WTC11 (cell line): ENCODE results near the gene HES5. TPM values are rescaled to one million over a fixed set of nuclear protein-coding genes. Genes with fewer than 3 reads are reported as not detected.

Experiments used
- ATAC-seq: fragments of 200-7000 bp; cut with Tn5 transposase; 2 replicates; pipeline ENCODE4 v1.10.0; 2021; ENCODE audit warnings: mild to moderate bottlenecking, moderate library complexity
- CTCF ChIA-PET: fragments of 300-600 bp; sonication (Branson Sonifier 250); formaldehyde crosslinking; loops from one replicate; lab custom pipeline; 2021; ENCODE audit warnings: antibody characterized with exemption; lab: Charles Lee
- POLR2A ChIA-PET: fragments of 350-600 bp; sonication (Branson Sonifier 250); formaldehyde crosslinking; loops from one replicate; lab custom pipeline; 2021; ENCODE audit warnings: antibody characterized with exemption; lab: Charles Lee
- DNase-seq: peaks from one replicate; pipeline ENCODE4 v3.0.0; 2021; ENCODE audit warnings: low spot score
- H3K27ac Mint-ChIP-seq: 2 replicates; pipeline ENCODE4 v1.8.0; 2021; ENCODE audit warnings: mixed read lengths
- H3K27me3 Mint-ChIP-seq: 2 replicates; pipeline ENCODE4 v1.8.0; 2021; ENCODE audit warnings: low read depth, mild to moderate bottlenecking, moderate library complexity, mixed read lengths
- H3K36me3 Mint-ChIP-seq: 2 replicates; pipeline ENCODE4 v1.8.0; 2021; ENCODE audit warnings: mixed read lengths
- H3K4me1 Mint-ChIP-seq: 2 replicates; pipeline ENCODE4 v1.8.0; 2022; ENCODE audit warnings: mixed read lengths
- H3K4me3 Mint-ChIP-seq: 2 replicates; pipeline ENCODE4 v1.8.0; 2021; ENCODE audit warnings: mild to moderate bottlenecking, moderate library complexity, mixed read lengths
- H3K9me3 Mint-ChIP-seq: 2 replicates; pipeline ENCODE4 v1.8.0; 2021; ENCODE audit warnings: mixed read lengths
- ATF3 ChIP-seq: sonication (generic); formaldehyde crosslinking; conservative IDR thresholded peaks from 2 replicates; pipeline ENCODE4 v1.8.1; 2022; ENCODE audit warnings: mild to moderate bottlenecking, missing genetic modification reagents
- CBFB ChIP-seq: sonication (generic); formaldehyde crosslinking; IDR thresholded peaks from 2 replicates; pipeline ENCODE4 v1.8.1; 2022; ENCODE audit warnings: mild to moderate bottlenecking, low read depth, missing genetic modification reagents
- CDX4 ChIP-seq: fragments of 250-450 bp; sonication (Bioruptor Pico); IDR thresholded peaks from 2 replicates; pipeline ENCODE4 v1.9.0; 2021; ENCODE audit warnings: moderate library complexity, mild to moderate bottlenecking, inconsistent platforms, borderline replicate concordance
- CREB1 ChIP-seq: sonication (generic); formaldehyde crosslinking; IDR thresholded peaks from 2 replicates; pipeline ENCODE4 v1.8.0; 2023; ENCODE audit warnings: mild to moderate bottlenecking, missing genetic modification reagents
- CREM ChIP-seq: sonication (generic); formaldehyde crosslinking; IDR thresholded peaks from 2 replicates; pipeline ENCODE4 v1.8.1; 2022; ENCODE audit warnings: mild to moderate bottlenecking, missing genetic modification reagents, moderate library complexity
- ELF4 ChIP-seq: sonication (generic); formaldehyde crosslinking; IDR thresholded peaks from 2 replicates; pipeline ENCODE4 v1.8.1; 2022; ENCODE audit warnings: low read depth, mild to moderate bottlenecking, moderate library complexity, missing genetic modification reagents
- GABPB1 ChIP-seq: sonication (generic); formaldehyde crosslinking; IDR thresholded peaks from 2 replicates; pipeline ENCODE4 v1.8.1; 2023; ENCODE audit warnings: mild to moderate bottlenecking, missing genetic modification reagents
- GTF2I ChIP-seq: fragments of 250-450 bp; sonication (Bioruptor Pico); conservative IDR thresholded peaks from 2 replicates; pipeline ENCODE4 v1.4.0; 2021; ENCODE audit warnings: mild to moderate bottlenecking
- HMGXB4 ChIP-seq: sonication (generic); formaldehyde crosslinking; IDR thresholded peaks from 2 replicates; pipeline ENCODE4 v1.8.1; 2023; ENCODE audit warnings: mild to moderate bottlenecking, moderate library complexity, missing genetic modification reagents
- JUN ChIP-seq: sonication (generic); formaldehyde crosslinking; IDR thresholded peaks from 2 replicates; pipeline ENCODE4 v1.8.0; 2023; ENCODE audit warnings: mild to moderate bottlenecking, missing genetic modification reagents
- MAX ChIP-seq: sonication (generic); formaldehyde crosslinking; IDR thresholded peaks from 2 replicates; pipeline ENCODE4 v1.8.0; 2022; ENCODE audit warnings: mild to moderate bottlenecking, missing genetic modification reagents
- MXD4 ChIP-seq: fragments of 250-450 bp; sonication (Bioruptor Pico); IDR thresholded peaks from 2 replicates; pipeline ENCODE4 v1.8.0; 2021; ENCODE audit warnings: mild to moderate bottlenecking, moderate library complexity, borderline replicate concordance
- NR3C1 ChIP-seq: sonication (generic); formaldehyde crosslinking; conservative IDR thresholded peaks from 2 replicates; pipeline ENCODE4 v1.8.1; 2023; ENCODE audit warnings: low read depth, mild to moderate bottlenecking, missing genetic modification reagents
- OVOL2 ChIP-seq: fragments of 250-450 bp; sonication (Bioruptor Pico); IDR thresholded peaks from 2 replicates; pipeline ENCODE4 v1.9.0; 2021; ENCODE audit warnings: mild to moderate bottlenecking, borderline replicate concordance
- RELA ChIP-seq: sonication (generic); formaldehyde crosslinking; IDR thresholded peaks from 2 replicates; pipeline ENCODE4 v1.8.1; 2022; ENCODE audit warnings: missing genetic modification reagents, mild to moderate bottlenecking, borderline replicate concordance
- SMAD3 ChIP-seq: sonication (generic); formaldehyde crosslinking; IDR thresholded peaks from 2 replicates; pipeline ENCODE4 v1.8.0; 2022; ENCODE audit warnings: missing genetic modification reagents, mild to moderate bottlenecking, borderline replicate concordance
- SOX15 ChIP-seq: fragments of 250-450 bp; sonication (Bioruptor Pico); IDR thresholded peaks from 2 replicates; pipeline ENCODE4 v1.9.0; 2021; ENCODE audit warnings: mild to moderate bottlenecking
- ZBTB21 ChIP-seq: sonication (generic); formaldehyde crosslinking; IDR thresholded peaks from 2 replicates; pipeline ENCODE4 v1.8.1; 2023; ENCODE audit warnings: mild to moderate bottlenecking, missing genetic modification reagents, borderline replicate concordance
- ZBTB43 ChIP-seq: sonication (generic); formaldehyde crosslinking; IDR thresholded peaks from 2 replicates; pipeline ENCODE4 v1.8.1; 2023; ENCODE audit warnings: mild to moderate bottlenecking, missing genetic modification reagents
- ZNF121 ChIP-seq: sonication (generic); formaldehyde crosslinking; IDR thresholded peaks from 2 replicates; pipeline ENCODE4 v1.8.0; 2023; ENCODE audit warnings: missing genetic modification reagents
- ZNF219 ChIP-seq: sonication (generic); formaldehyde crosslinking; IDR thresholded peaks from 2 replicates; pipeline ENCODE4 v1.8.0; 2023; ENCODE audit warnings: missing genetic modification reagents, mild to moderate bottlenecking, borderline replicate concordance
- ZNF232 ChIP-seq: sonication (generic); formaldehyde crosslinking; IDR thresholded peaks from 2 replicates; pipeline ENCODE4 v1.8.0; 2022; ENCODE audit warnings: mild to moderate bottlenecking, missing genetic modification reagents
- ZSCAN18 ChIP-seq: fragments of 250-450 bp; sonication (Bioruptor Pico); IDR thresholded peaks from 2 replicates; pipeline ENCODE4 v2.1.2; 2022; ENCODE audit warnings: mild to moderate bottlenecking, moderate library complexity
- total RNA-seq: library from RNA; stranded (reverse); gene quantifications from 3 replicates; pipeline ENCODE4 v1.2.3, GENCODE V29; 2021

HES5 gene
- total RNA-seq, 1 experiment from 2014 or later: not detected

DNA sequence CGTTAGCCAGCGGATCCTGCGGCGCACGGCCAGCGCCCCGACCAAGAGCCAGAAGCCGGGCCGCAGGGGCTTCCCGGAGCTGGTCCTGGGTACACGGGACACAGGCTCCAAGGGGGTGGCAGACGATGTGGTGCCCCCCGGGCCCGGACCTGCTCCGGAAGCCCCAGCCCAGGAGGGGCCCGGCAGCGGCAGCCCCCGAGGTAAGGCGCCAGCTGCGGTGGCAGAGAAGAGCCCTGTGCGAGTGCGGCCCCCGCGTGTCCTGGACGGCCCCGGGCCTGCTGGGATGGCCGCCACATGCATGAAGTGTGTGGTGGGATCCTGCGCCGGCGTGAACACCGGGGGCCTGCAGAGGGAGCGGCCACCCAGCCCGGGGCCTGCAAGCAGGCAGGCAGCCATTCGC, 27.9 kb downstream of the HES5 start:
- H3K36me3 Mint-ChIP-seq: no peaks in the 10 kb centered on the region

DNA sequence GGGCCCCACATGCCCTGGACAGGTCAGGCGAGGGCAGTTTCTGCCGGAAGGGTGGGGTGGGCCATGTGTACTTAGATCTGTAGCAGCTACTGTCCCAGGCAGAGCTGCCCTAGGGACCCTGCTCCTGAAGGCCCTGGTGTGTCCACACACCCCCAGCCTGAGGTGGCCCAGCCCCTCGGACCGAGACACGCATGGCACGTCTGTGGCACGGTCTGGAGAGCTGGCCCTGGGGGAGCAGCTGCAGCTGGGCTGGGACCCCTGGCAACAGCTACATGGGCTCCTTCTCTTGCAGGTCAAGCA, 28.3 kb downstream of the HES5 start:
- Mint-ChIP-seq H3K4me1 (no peaks in the 10 kb centered on the region), H3K27me3 (no peaks in the 10 kb centered on the region), H3K9me3 (no peaks in the 10 kb centered on the region), H3K27ac (no peak overlapping the region), H3K36me3 (no peaks in the 10 kb centered on the region), H3K4me3 (no peak overlapping the region)
- POLR2A ChIA-PET: interaction anchor here (0.6 kb wide), 1 partner anchor 59 kb away, joined by 3 read pairs; no protein-coding TSS in a partner anchor
- TF ChIP-seq ATF3 (CRISPR knock-in tag) (no peak), HMGXB4 (CRISPR knock-in tag) (no peak), ELF4 (CRISPR knock-in tag) (no peak), JUN (no peak), SMAD3 (no peak), CREM (CRISPR knock-in tag) (no peak), MXD4 (no peak), ZNF219 (CRISPR knock-in tag) (no peak), ZBTB21 (CRISPR knock-in tag) (no peak)
- CTCF ChIA-PET: interaction anchor here (1.0 to 1.1 kb wide), 3 partner anchors 25 to 120 kb away, joined by 3 read pairs; partner anchors contain the start of gene PANK4
- DNase-seq (no peak), ATAC-seq (no peak)

More for the DNA sequence above, 27.9 kb downstream of the HES5 start:
- no peak for TF ChIP-seq ZNF219 (CRISPR knock-in tag)
- TF ChIP-seq, all 79 proteins: peak for 0
- no peaks in the 10 kb centered on the region for H3K9me3 Mint-ChIP-seq
- H3K4me1 Mint-ChIP-seq: no peaks in the 10 kb centered on the region
- no peaks in the 10 kb centered on the region for H3K27me3 Mint-ChIP-seq
- no peak overlapping the region for H3K4me3 Mint-ChIP-seq
- DNase-seq (no peak), ATAC-seq (no peak)
- no peak overlapping the region for H3K27ac Mint-ChIP-seq
- ChIA-PET POLR2A (interaction anchor here (0.6 kb wide), 1 partner anchor 60 kb away, joined by 3 read pairs; no protein-coding TSS in a partner anchor), CTCF (interaction anchor here (1.0 to 1.1 kb wide), 3 partner anchors 24 to 121 kb away, joined by 3 read pairs; partner anchors contain the start of gene PANK4)

DNA sequence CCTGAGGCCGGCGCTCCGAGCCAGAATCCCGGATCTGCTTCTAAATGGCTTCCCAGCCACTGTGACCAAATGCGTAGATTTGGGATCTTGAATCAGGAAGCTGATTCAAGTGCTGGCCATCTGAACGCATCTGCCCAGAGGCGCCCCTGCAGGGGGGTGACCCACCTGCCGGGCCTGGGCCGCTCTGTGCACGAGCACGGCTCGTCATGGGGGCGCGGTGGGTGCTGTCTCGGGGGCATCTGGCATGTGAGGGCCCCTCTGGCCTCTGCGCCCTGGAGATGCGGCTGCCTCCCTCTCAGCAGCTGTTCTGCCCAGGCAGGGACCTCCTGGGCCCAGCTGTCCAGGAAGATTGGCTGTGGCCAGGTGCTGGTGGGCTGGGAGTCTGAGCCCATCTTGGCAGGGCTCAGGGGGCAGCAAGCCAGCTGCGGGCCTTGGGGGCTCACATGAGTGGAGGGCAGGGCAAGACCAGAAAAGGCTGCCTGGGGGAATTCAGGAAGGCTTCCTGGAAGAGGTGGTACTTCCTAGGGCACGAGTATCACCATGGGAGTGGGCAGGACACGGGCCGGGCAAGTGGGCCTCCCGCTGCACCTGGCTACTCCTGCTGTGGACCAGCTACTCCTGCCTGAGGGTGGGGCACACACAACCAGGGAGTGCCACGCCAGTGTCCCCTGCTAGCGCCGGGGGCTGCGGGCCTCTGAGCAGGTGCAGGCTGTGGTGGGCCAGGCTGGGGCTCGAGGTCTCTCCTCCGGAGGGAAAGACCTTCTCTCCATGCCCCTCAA, 28.8 kb downstream of the HES5 start:
- POLR2A ChIA-PET: interaction anchor here (0.6 kb wide), 1 partner anchor 59 kb away, joined by 3 read pairs; no protein-coding TSS in a partner anchor
- no peak for DNase-seq
- H3K36me3 Mint-ChIP-seq: no peaks in the 10 kb centered on the region
- no peak overlapping the region for H3K4me3 Mint-ChIP-seq
- no peaks in the 10 kb centered on the region for H3K9me3 Mint-ChIP-seq
- no peaks in the 10 kb centered on the region for H3K27me3 Mint-ChIP-seq
- ATAC-seq: no peak
- H3K4me1 Mint-ChIP-seq: no peaks in the 10 kb centered on the region
- no peak overlapping the region for H3K27ac Mint-ChIP-seq
- CTCF ChIA-PET: interaction anchor here (1.0 to 1.6 kb wide), 3 partner anchors 12 to 120 kb away, joined by 3 to 5 read pairs (median 3); partner anchors contain the start of gene PANK4
- TF ChIP-seq MAX (no peak), GABPB1 (CRISPR knock-in tag) (no peak), SOX15 (no peak), CREB1 (CRISPR knock-in tag) (no peak), GTF2I (CRISPR knock-in tag) (no peak), CBFB (CRISPR knock-in tag) (no peak), ZNF232 (CRISPR knock-in tag) (no peak), OVOL2 (CRISPR knock-in tag) (no peak), ZNF219 (CRISPR knock-in tag) (no peak), ZNF121 (CRISPR knock-in tag) (no peak), NR3C1 (CRISPR knock-in tag) (no peak), MXD4 (no peak), RELA (CRISPR knock-in tag) (no peak), CREM (CRISPR knock-in tag) (no peak), CDX4 (CRISPR knock-in tag) (no peak), JUN (no peak), ZSCAN18 (CRISPR knock-in tag) (no peak), ZBTB43 (CRISPR knock-in tag) (no peak)
